CD4-positive, alpha-beta T cell (primary cell): Measurements from ENCODE around the gene FXYD4. TPM values are rescaled to one million over a fixed set of nuclear protein-coding genes. Genes with fewer than 3 reads are reported as not detected.
"Not testable (repeated sequence)": the region's sequence is repeated elsewhere in the genome, so short reads cannot be mapped to it uniquely, and the experiment has no call there.

Experiments
- ATAC-seq: fragments of 200-7000 bp; cut with Tn5 transposase; one replicate; pipeline ENCODE4 v1.10.0; 2022; ENCODE audit warnings: mild to moderate bottlenecking; ENCODE audit not compliant: poor library complexity
- CTCF ChIA-PET: fragments of 350-600 bp; sonication (Branson Sonifier 250); formaldehyde crosslinking; loops from one replicate; lab custom pipeline; 2021; ENCODE audit warnings: antibody characterized with exemption, inconsistent platforms; lab: Charles Lee
- POLR2A ChIA-PET: fragments of 350-600 bp; sonication (Branson Sonifier 250); formaldehyde crosslinking; loops from one replicate; lab custom pipeline; 2021; ENCODE audit warnings: antibody characterized with exemption, inconsistent platforms; lab: Charles Lee
- DNase-seq, 14 experiments: peaks; one replicate each; pipeline ENCODE4 v3.0.0-alpha.2; 2013 to 2020; ENCODE audit warnings: mixed read lengths in 2 of 14
- H3K27ac ChIP-seq, 2 donors: one replicate each; pipeline versions ENCODE4 v1.5.1 to v1.7.0; 2013; ENCODE audit warnings: low read length in 2 of 2, low read depth in 1 of 2, mild to moderate bottlenecking in 1 of 2
- H3K27me3 ChIP-seq, 2 experiments: 1 replicate in 1 of 2; 2 replicates in 1 of 2; pipeline versions ENCODE4 v1.6.1 to v1.7.0; 2013; ENCODE audit warnings: low read length in 2 of 2, control low read depth in 1 of 2, mild to moderate bottlenecking in 1 of 2, moderate library complexity in 1 of 2; ENCODE audit not compliant: insufficient read depth in 2 of 2, control insufficient read depth in 1 of 2
- H3K36me3 ChIP-seq: one replicate; pipeline ENCODE4 v1.6.1; 2013; ENCODE audit warnings: low read length, control low read depth; ENCODE audit not compliant: insufficient read depth
- H3K4me1 ChIP-seq: one replicate; pipeline ENCODE4 v1.6.1; 2013; ENCODE audit warnings: low read length, control low read depth; ENCODE audit not compliant: insufficient read depth
- H3K4me3 ChIP-seq: one replicate; pipeline ENCODE4 v1.5.1; 2013; ENCODE audit warnings: mild to moderate bottlenecking, low read length, moderate library complexity
- H3K9me3 ChIP-seq, 2 experiments: 1 replicate in 1 of 2; 2 replicates in 1 of 2; pipeline versions ENCODE4 v1.6.1 to v1.7.0; 2013; ENCODE audit warnings: low read length in 2 of 2, mild to moderate bottlenecking in 2 of 2, control low read depth in 1 of 2, moderate library complexity in 1 of 2; ENCODE audit not compliant: control insufficient read depth in 1 of 2, insufficient read depth in 1 of 2
- H3K27ac Mint-ChIP-seq: one replicate; pipeline ENCODE4 v1.8.0; 2020; ENCODE audit warnings: mixed read lengths
- H3K27me3 Mint-ChIP-seq: one replicate; pipeline ENCODE4 v1.8.0; 2021; ENCODE audit warnings: mixed read lengths
- H3K36me3 Mint-ChIP-seq: one replicate; pipeline ENCODE4 v1.8.0; 2021; ENCODE audit warnings: low read depth, mixed read lengths
- H3K4me1 Mint-ChIP-seq: one replicate; pipeline ENCODE4 v1.8.0; 2021; ENCODE audit warnings: low read depth, mixed read lengths
- H3K4me3 Mint-ChIP-seq: one replicate; pipeline ENCODE4 v1.8.0; 2020; ENCODE audit warnings: mild to moderate bottlenecking, mixed read lengths
- H3K9me3 Mint-ChIP-seq: one replicate; pipeline ENCODE4 v1.8.0; 2020; ENCODE audit warnings: mixed read lengths
- CTCF ChIP-seq: fragments of 200-600 bp; IDR thresholded peaks from one replicate; pipeline ENCODE4 v1.8.0; 2022; ENCODE audit warnings: antibody characterized with exemption, mild to moderate bottlenecking
- intact Hi-C, 2 experiments: fragments of 100-400 bp; cut with DNase I in 1 of 2; cut with micrococcal nuclease in 1 of 2; formaldehyde crosslinking; loops; one replicate each; pipeline versions ENCODE4 v1.15.1 to v1.9.0; 2023 to 2025; cut with DNase I, micrococcal nuclease
- total RNA-seq, 174 experiments: library from RNA in 2 of 174; stranded (reverse) in 2 of 174; gene quantifications; one replicate each; pipeline ENCODE4 v1.2.3 and lab custom pipeline; 2021 to 2026

The FXYD4 gene
- total RNA-seq, 2 experiments from 2014 or later, result not detected

- Histone ChIP-seq H3K27me3 (no peaks in the 10 kb centered on the region), H3K36me3 (no peaks in the 10 kb centered on the region), H3K27ac (no peak overlapping the region), H3K4me1 (peaks cover 30% of the 10 kb centered on the region), H3K4me3 (no peak overlapping the region), H3K9me3 (peaks cover 0 to 6% of the 10 kb centered on the region in 2 experiments)
- peaks cover 3% of the 10 kb centered on the region for H3K27me3 Mint-ChIP-seq
- H3K27ac Mint-ChIP-seq, result no peak overlapping the region
- intact Hi-C loops, result no loop called here
- ATAC-seq, result no peak
- H3K4me1 Mint-ChIP-seq, result peaks cover 21% of the 10 kb centered on the region
- no peak overlapping the region for H3K4me3 Mint-ChIP-seq
- POLR2A ChIA-PET, result no interaction called here
- no peak for DNase-seq
- TF ChIP-seq CTCF, result no peak
- CTCF ChIA-PET, result no interaction called here
- no peaks in the 10 kb centered on the region for H3K9me3 Mint-ChIP-seq
- no peaks in the 10 kb centered on the region for H3K36me3 Mint-ChIP-seq
Measured at GRCh38 chr10:43327986-43328385, 43.5 kb upstream of the FXYD4 start.

- H3K9me3 ChIP-seq, H3K36me3 ChIP-seq, H3K9me3 Mint-ChIP-seq, H3K27ac Mint-ChIP-seq, POLR2A ChIA-PET, H3K27ac ChIP-seq, H3K36me3 Mint-ChIP-seq, intact Hi-C loops, CTCF ChIA-PET, H3K27me3 Mint-ChIP-seq, H3K27me3 ChIP-seq, ATAC-seq, H3K4me3 Mint-ChIP-seq, DNase-seq, H3K4me3 ChIP-seq: not testable (repeated sequence)
- H3K4me1 Mint-ChIP-seq, result peaks cover 22% of the 10 kb centered on the region
- H3K4me1 ChIP-seq, result peaks cover 33% of the 10 kb centered on the region
Measured at GRCh38 chr10:43328810-43329209, 42.6 kb upstream of the FXYD4 start.

GRCh38 chr10:43329246-43329885, 42.1 kb upstream of the FXYD4 start:
- H3K27ac ChIP-seq, H3K4me3 ChIP-seq, H3K4me3 Mint-ChIP-seq, POLR2A ChIA-PET, H3K9me3 ChIP-seq, H3K27me3 ChIP-seq, DNase-seq, H3K27ac Mint-ChIP-seq, intact Hi-C loops, H3K36me3 ChIP-seq, ATAC-seq, H3K36me3 Mint-ChIP-seq, H3K27me3 Mint-ChIP-seq, CTCF ChIA-PET, H3K9me3 Mint-ChIP-seq: not testable (repeated sequence)
- peaks cover 24% of the 10 kb centered on the region for H3K4me1 Mint-ChIP-seq
- peaks cover 34% of the 10 kb centered on the region for H3K4me1 ChIP-seq

- H3K4me3 ChIP-seq, H3K9me3 Mint-ChIP-seq, H3K27me3 Mint-ChIP-seq, CTCF ChIA-PET, H3K4me3 Mint-ChIP-seq, H3K27ac Mint-ChIP-seq, intact Hi-C loops, H3K9me3 ChIP-seq, DNase-seq, H3K27ac ChIP-seq, H3K36me3 Mint-ChIP-seq, ATAC-seq, H3K27me3 ChIP-seq, H3K36me3 ChIP-seq: not testable (repeated sequence)
- peaks cover 24% of the 10 kb centered on the region for H3K4me1 Mint-ChIP-seq
- POLR2A ChIA-PET, result interaction anchor here (2.1 kb wide), 1 partner anchor 31 kb away, joined by 5 read pairs; no protein-coding TSS in a partner anchor
- peaks cover 34% of the 10 kb centered on the region for H3K4me1 ChIP-seq
Measured at GRCh38 chr10:43330049-43330823, 41.2 kb upstream of the FXYD4 start.

- H3K9me3 Mint-ChIP-seq, H3K27me3 Mint-ChIP-seq, H3K36me3 Mint-ChIP-seq, H3K27ac Mint-ChIP-seq, H3K27ac ChIP-seq, H3K9me3 ChIP-seq, H3K27me3 ChIP-seq, ATAC-seq, DNase-seq, H3K36me3 ChIP-seq, H3K4me3 Mint-ChIP-seq, CTCF ChIA-PET, H3K4me3 ChIP-seq, intact Hi-C loops: not testable (repeated sequence)
- H3K4me1 Mint-ChIP-seq, result peaks cover 24% of the 10 kb centered on the region
- POLR2A ChIA-PET, result interaction anchor here (2.1 kb wide), 1 partner anchor 32 kb away, joined by 5 read pairs; no protein-coding TSS in a partner anchor
- peaks cover 34% of the 10 kb centered on the region for H3K4me1 ChIP-seq
Measured at GRCh38 chr10:43330824-43331127, 40.7 kb upstream of the FXYD4 start.
